ENCODE data around the gene DNMT1.
A peak's percentile ranks its signal among the peaks of the same experiment; 100 is the strongest.

The DNMT1 gene

GRCh38 chr19:10092648-10093294 is 102.0 kb downstream of the DNMT1 start:
- no peak for DNase-seq (ENCODE audit: low spot score)

DNA sequence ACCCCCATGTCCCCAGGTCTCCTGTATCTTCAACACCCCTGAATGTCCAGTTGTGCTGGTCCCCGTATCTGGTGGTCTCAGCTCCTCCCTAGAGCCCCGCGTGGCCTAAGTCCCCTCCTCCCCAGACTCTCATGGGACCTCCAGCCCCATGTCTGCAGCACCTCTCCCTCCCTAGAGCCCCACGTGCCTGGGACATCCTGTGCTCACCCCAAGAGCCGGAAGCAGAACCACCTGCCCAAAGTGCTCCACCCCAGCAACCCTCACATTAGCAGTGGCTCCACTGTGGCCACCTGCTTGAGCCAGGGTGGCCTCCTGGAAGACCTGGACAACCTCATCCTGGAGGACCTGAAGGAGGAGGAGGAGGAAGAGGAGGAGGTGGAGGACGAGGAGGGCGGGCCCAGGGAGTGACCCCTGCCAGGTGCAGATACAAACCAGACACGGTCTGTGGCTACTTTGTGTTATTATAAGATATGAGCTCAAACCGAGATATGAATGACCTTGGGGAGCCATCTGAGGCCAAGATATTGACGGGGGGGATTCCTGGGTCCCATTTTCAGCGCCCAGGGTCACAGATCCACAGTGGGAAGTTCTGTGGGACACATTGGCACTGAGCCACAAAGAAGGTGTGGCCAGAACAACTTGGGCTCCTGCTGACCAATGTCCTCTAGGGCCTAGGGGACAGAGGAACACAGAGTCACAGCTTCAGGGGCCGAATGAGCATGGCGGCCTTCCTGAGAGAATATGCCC is 102.7 kb downstream of the DNMT1 start:
- no peak for DNase-seq (ENCODE audit: low spot score)

DNA sequence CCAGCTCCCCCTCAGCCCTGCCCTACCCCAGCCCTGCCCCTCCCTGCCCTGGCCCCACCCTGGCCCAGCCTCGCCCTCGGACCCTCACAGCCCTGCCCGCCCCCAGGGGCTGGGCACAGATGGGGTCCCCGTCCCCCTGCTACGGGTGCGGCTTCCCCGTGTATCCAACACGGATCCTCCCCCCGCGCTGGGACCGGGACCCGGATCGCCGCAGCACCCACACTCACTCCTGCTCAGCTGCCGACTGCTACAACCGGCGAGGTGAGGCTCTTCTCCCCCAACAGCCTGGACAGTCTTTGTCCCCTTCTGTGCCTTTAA is 103.4 kb downstream of the DNMT1 start:
- DNase-seq (ENCODE audit: low spot score) = no peak

DNA sequence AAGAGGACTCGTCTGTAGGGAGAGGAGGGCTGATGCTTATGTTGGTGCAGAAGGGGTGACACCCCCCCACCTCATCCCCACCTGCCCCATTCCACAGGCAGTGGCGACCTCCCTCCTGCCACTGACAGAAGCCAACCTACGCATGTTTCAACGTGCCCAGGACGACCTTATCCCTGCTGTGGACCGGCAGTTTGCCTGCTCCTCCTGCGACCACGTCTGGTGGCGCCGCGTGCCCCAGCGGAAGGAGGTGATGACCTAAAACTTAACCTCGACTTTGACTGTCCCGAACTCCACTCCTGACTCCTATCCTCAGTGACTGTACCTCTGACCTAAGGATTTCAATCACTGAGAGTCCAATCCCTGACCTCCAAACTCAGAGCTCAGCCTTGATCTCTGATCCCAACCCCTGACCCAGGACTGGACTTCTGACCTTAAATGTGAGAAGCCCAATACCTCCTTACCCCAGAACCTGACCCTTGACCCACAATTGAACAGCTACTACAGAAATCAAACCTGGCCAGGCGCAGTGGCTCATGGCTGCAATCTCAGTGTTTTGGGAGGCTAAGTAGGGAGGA is 104.9 kb downstream of the DNMT1 start:
- no peak for DNase-seq (ENCODE audit: low spot score)

DNA sequence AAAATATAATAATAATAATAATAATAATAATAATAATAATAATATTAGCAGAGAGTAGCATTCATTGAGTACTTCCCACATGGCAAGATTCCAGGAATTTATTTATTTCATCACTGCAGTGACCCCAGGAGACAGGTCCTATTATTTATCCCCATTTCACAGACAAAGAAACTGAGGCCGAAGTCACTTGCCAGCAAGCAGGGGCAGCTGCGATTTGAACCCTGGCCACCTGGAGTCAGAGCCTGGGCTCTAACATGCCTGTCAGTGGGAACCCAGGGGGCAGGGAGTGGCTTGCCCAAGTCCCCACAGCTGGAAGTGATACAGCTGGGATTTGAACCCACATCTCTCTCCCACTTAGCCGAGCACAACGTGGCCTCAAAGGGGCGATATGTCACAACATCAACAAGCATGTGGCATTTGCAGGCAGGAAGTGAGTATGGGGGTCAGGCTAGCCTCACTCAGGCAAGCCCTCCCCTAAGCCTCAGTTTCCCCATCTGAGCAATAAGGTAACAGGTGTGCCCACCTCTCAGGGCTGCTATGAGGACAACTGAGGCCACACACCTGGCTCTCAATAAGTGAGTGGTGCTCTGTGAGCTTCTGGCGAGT is 105.7 kb downstream of the DNMT1 start:
- no peak for DNase-seq (ENCODE audit: low spot score)

DNA sequence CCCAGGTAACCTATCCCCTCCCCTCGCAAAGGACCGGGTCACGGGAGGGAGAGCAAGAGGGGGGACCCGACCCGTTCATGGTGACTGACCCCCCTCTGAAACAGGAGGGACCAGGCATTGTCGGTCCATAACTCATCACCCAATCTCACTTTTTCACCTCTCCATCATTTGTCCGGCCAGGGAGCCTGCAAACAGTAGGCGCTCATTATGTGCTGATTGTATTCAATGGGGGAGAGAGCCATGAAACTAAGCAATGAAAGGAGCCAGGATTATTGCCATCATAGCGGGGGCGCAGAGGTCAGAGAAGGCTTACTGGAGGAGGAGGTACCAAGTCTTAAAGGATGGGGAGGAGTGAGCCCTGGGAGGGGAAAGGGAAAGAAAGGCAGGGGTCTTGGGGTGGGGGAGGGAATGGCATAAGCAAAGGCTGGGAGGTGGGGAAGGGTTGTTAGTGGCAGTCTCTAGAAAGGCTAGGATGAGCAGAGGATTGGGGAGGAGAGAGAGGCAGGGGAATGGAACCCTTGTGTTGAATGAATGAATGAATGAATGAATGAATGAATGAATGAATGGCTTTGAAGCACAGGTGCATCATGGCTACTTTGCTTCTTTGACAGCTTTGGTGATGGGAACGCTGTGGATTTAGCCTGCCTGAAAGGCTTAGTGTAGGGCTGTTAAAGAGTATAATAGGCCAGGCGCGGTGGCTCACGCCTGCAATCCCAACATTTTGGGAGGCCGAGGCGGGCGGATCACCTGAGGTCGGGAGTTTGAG is 107.3 kb downstream of the DNMT1 start:
- DNase-seq (ENCODE audit: low spot score) = no peak

DNA sequence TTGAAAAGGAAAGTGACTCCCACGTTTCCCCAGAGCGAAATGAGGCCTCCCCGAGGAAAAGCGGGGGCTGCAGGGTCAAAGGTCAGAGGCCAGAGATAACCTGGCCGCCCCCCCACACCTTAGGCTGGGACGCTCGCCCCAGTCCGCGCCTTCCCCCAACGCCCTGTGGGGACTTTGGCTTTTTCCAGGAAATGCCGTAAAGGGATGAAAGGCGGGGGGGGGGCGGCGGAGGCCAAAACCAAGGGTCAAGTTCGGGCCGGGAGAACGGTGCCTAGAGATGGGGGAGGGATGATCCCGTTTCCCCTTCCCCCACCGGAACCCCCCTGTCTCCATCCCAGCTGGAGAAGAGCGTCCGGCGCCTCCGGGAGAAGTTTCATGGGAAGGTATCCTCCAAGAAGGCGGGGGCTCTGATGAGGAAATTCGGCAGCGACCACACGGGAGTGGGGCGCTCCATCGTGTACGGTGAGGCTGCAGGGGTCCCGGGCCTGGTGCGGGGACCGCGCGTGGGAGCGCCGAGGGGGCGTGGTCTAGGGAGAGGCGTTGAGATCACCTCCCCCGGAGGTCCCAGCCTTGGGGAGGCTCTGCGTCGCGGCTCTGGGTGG is 108.1 kb downstream of the DNMT1 start:
- DNase-seq (ENCODE audit: low spot score) = no peak

DNA sequence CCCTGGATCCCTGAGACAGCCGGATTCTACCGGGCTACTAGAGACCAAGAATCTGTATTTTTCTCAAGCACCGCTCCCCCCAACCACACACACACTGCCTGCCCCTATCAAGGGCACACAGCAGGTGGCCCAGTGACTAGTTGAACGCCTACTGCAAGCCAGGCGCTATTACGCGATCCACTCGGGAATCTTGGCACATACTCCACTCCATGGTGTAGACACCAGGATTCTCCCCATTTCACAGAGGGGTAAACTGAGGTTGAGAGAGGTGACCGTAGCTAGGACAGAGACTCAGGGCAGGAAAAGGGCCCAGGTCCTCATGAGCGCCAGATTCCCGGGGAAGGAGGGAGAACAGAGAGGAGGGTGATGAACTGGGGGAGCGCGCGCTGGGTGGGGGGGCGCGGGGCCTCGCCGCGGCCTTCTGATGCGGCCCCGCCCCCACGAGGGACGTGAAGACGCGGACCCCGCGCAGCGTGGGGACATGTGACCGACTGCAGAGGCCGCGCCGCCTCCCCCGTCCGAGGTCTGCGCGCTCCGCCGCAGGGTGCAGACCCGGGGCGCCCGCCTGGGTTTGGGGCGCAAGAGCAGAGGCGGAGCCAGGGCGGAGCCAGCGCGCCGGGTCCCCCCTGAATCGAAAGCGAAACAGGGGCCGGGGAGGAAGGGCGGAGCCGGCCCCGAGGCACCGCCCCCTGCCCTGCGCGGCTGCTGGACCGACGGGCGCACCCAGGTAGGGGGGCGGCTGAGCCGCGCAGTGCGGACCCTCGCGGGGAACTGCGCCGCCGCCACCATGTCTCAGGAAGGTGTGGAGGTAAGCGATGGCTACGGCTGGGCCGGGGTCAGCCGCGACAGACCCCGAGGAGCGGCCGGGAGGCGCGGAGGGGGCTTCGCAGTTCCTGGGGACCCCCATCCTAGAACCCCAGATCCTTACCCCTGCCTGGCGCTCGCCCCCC is 108.8 kb downstream of the DNMT1 start, which contains the start of gene SHFL:
TSS of gene SHFL (plus strand) at position 677 of the 950 bp plus-strand sequence. CDS start at position 788, 111 bp downstream.
- DNase-seq (ENCODE audit: low spot score) = peak; percentile 85

- DNase-seq (ENCODE audit: low spot score) = no peak
Observed at GRCh38 chr19:10084803-10085202, 110.0 kb downstream of the DNMT1 start.

DNA sequence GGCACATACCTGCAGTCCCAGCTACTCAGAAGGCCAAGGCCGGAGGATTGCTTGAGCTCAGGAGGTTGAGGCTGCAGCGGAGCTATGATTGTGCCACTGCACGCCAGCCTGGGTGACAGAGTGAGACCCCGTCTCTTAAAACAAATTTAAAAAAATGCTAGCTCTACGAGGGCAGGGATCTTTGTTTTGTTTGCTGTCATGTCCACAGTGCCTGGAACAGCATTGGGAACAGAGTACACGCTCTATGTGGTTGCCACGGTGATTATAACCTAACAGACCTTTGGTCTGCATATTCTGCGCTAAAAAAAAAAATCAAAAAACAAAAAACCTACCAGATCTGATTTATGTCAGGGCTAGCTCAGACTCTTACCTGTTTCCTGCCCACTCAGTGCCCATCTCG is 110.8 kb downstream of the DNMT1 start:
- no peak for DNase-seq (ENCODE audit: low spot score)

Data from activated CD4-positive, alpha-beta T cell treated with anti-CD3 and anti-CD28 coated beads, Interleukin-2, Interleukin-4, amounts not matched to agents 100 ng/mL and 50 ng/mL, durations not matched to agents 16 hours and 8 hours (primary cell).